RPMI7951 (cell line): ENCODE results near the gene AGBL1. TPM values are rescaled to one million over a fixed set of nuclear protein-coding genes. Genes with fewer than 3 reads are reported as not detected.

Source experiments
- DNase-seq: peaks from one replicate; pipeline ENCODE4 v3.0.0-alpha.2; 2012; ENCODE audit warnings: low read depth
- total RNA-seq: library from RNA; depleted of rRNA; stranded (reverse); fragments of >200 nt; shearing (Covaris generic); gene quantifications from 2 replicates; pipeline ENCODE4 v1.2.3, GENCODE V29; 2014

The AGBL1 gene
- total RNA-seq, 1 experiment from 2014 or later: not detected

GRCh38 chr15:86317384-86317740 is 237.7 kb downstream of the AGBL1 start:
- no peak for DNase-seq

DNA sequence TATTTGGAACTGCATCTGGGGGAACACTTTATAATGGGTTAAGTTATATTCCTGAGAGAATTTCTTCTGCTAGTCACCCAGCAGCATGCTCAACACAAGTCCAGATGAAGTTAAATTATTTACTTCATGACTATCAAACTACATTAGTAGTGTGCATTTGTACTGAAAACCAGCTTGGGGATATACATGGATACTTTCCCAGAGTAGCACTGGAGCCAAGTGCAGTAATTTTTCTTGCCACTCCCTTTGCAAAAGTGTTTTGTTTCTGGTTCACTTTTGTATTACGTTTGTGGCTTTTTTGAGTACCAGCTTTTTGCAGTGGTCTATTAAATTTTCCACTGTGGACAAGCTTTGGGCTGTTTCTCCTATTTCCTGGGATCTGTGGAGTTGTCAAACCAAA is 243.0 kb downstream of the AGBL1 start:
- DNase-seq: no peak

DNA sequence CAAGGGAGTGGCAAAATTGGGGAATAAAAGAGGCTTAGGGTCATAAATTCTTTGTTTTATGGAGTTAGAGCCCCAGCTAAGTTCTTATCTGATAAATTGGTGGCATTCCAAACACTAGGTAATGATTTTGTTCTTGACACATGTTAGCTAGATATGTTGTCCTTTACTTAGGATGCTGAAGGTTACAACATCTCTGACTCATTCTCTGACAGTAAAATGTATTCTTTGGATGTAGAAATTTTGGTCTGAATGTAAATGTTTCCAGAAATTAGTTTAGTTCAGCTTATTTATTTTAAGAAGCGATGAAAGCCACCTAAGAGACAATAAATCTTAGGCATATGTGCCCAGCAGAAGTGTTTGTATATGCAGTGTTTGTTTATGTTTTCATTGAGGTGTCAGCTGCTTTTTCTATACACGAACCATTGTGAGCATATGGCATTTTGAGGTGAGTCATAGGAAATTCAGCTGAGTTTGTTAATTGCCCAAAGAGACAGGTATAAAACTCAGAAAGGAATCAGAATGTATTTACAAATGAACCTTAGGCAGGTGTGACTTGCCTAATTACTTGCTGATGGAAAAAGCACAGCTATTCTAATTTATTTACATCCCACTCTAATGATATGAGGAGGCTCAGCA is 247.7 kb downstream of the AGBL1 start:
- peak; percentile 17 for DNase-seq

DNA sequence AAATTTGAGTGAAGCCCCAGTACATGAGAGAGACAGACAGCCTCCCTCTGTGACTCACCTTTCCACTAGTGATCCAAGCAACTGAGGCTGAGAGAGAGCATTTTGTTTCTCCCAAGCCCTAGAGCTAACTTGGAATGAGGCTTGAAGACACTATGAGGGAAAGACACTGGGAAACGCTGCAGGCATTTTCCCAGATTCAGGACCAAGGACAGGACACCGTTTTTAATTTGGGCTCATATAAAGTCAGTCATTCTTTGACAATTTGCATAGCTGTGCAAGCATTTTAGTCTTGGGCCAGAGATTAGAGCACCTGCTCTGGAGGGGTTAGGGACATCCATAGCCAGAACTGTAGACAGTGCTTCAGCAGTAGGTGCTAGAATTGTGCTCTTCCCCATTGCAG is 249.0 kb downstream of the AGBL1 start:
- peak; percentile 17 for DNase-seq

GRCh38 chr15:86329311-86330013 is 249.8 kb downstream of the AGBL1 start:
- DNase-seq: no peak

- DNase-seq: peak; percentile 12
These were observed 254.1 kb downstream of the AGBL1 start for GRCh38 chr15:86333819-86334218.

- DNase-seq: peak; percentile 95
These were observed 256.5 kb downstream of the AGBL1 start for GRCh38 chr15:86336051-86336788.

DNA sequence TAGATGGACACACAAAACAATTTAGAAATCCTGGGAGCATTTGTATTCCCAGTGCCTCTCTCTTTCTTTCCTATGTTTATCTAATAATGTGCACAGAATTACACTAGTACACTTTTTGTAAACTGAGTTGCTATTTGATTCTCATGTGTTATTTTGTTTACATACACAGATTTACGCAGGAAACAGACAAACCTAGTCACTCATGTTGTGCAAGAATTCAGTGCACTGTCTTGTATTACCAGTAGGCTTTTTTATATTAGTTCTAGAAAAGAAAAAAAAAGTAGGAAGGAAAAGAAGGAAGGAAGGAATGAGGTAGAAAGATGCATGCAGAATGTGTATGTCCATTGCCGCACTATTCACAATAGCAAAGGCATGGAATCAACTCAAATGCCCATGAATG is 257.4 kb downstream of the AGBL1 start:
- no peak for DNase-seq

DNA sequence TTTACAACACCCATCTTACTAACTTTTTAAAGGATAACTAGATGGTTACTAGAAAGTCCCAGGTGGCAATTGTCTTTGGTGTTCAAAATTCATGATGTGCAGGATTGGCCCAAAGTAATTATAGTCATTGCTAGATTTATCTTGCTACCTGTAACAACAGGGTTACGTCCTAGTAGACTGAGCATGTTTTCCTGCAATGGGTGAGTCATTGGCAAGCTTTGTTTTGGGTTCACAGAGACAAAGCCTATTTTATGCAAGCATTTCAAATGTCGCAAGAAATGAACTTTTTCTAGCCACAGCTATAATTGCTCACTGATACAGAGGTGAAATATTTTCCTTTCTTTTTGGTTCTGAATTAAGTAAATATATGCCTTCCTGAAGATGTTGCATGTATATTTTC is 267.6 kb downstream of the AGBL1 start:
- DNase-seq: peak; percentile 20

DNA sequence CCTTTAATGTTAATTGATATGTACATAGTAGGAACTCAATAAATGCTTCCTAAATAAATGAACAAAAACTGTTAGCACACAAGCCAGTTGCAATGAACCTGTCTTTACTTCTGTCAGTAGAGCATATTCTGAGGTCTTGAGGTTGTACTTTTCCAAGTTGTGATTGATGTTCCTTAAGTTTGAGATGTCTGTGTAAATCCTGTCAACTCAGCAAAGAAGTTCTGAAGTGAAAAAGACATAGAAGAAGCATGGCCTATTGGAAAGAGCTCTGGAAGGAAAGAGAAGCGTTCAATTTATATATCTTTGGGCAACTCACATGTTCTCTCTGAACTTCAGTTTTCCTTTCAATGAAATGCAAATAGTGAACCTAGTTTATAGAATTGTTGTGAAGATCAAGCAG is 269.9 kb downstream of the AGBL1 start:
- no peak for DNase-seq

- DNase-seq: no peak
These were observed 273.5 kb downstream of the AGBL1 start for GRCh38 chr15:86353213-86353612.

GRCh38 chr15:86355361-86355760 is 275.7 kb downstream of the AGBL1 start:
- DNase-seq: no peak

DNA sequence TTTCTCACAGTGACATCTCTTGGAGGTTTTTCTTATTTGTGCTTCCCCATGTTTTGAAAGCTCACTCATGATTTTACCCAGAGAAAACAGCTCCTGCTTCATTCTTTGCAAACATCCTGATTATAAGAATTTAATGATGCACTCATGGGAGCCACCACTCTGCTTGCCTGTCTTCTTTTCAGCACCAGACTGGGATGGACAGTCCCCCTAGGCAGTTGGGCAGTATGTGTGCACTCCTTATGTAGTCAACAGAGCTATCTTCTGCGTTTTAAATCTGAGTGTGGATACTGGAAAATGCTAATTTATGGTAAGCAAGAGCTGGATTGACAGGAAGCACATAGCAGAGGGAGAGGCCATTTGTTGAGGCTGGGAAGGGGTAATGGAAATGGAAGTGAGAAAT is 276.1 kb downstream of the AGBL1 start:
- no peak for DNase-seq

DNA sequence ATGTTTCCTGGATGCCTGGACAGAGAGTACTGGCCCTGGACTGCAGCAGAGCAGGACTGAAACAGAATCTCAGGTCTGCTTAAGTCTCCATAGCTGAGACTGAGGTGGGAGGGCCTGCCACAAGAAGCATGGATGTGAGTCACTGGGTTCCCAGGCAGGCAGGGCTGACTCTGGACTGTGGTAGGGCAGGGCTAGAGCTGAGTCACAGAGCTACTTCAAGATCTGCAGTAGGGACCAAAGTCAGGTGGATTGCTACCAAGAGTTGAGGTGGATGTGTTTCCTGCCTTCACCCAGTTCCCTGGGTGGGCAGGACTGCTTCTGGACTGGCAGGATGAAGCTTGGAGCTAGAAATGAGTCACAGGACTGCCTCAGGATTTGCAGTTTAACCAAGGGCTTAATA is 282.9 kb downstream of the AGBL1 start:
- DNase-seq: peak; percentile 45

DNA sequence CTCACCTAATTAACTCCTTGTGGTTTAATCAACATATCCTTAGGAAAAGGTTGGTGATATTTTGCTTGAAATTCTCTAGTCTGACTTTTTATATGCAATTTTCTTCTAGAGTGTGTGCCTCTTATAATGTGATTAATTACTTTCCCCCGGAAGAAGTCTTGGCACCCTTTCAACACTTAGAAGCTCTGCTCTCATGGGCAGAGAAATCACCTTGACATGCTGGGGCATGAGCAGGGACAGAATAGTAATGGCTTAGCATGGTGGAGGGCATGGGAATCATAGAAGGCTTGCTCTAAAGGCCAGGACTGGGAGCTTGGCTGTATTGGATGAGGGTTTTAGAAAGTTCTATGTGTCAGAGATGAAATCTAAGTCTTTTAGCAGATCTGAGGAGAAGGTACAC is 293.5 kb downstream of the AGBL1 start:
- DNase-seq: no peak

- DNase-seq: no peak
These were observed 296.1 kb downstream of the AGBL1 start for GRCh38 chr15:86375733-86376280.

GRCh38 chr15:86377914-86378313 is 298.2 kb downstream of the AGBL1 start:
- no peak for DNase-seq

- DNase-seq: no peak
These were observed 302.7 kb downstream of the AGBL1 start for GRCh38 chr15:86382341-86382740.

DNA sequence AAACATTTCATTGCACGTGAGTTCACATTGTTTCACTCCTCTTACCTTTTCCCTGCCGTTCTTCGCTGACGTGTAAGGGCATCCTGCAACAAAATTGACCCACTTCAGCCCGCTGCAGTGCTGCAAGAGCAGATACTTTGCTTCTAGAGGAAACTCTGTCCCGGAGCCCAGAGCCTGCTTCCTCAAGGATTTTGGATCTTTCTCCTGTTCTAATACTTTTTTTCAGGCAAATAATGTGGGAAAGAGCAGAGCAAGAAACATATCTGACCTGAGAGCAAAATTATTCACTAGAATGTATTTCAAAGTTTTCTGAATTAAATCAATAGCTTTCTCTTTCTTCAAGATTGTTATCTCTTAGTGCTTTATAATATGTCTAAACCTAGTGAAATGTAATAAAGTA is 303.9 kb downstream of the AGBL1 start:
- no peak for DNase-seq

DNA sequence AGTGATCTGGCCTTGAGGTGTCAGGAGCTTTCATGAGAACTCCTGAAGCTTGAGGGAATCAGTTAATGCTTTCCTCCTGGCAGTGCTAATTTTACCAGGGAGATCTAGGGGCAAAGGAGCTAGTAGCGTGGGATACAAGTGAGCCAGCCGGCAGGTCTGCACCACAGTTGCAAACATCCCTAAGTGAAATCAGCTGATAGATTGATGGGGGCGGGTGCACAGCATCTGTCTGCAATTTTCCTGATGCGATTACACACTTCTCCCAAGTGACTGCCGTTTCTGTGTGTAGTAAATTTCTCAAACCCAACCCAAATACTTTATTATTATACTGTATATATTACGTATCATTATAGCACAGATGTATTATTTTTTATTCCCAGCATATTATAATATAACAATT is 304.5 kb downstream of the AGBL1 start:
- DNase-seq: no peak

GRCh38 chr15:86392296-86392695 is 312.6 kb downstream of the AGBL1 start:
- DNase-seq: no peak

DNA sequence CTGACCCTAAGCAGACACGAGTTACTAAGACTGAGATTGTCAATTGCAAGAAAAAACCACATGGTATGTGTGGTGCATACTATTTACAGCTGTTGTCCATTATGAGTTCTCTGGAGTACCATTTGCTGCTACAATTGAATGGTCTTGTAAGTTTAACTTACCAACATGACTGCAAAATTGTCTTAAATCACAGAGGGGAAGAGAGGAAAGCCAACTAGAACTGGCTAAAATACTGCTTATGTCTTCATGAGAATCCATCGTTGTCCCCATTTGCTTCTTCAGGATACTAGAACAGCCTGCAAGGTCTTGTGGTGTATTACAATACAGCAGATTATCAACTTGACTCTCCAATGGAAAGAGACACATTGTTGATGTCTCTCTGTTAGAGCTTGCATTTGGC is 313.2 kb downstream of the AGBL1 start:
- no peak for DNase-seq

- DNase-seq: no peak
These were observed 315.2 kb downstream of the AGBL1 start for GRCh38 chr15:86394866-86395265.
